ENCODE measurements around the gene SNCA.

Gene SNCA

GRCh38 chr4:89719536-89720090 lies 117.3 kb downstream of the SNCA start:
- Histone ChIP-seq H3K9ac (ENCODE audit: low read length in 5 of 5) (no peak overlapping the region), H3K4me3 (ENCODE audit: low read depth in 1 of 5, low read length in 5 of 5) (no peak overlapping the region), H3K27me3 (ENCODE audit: control insufficient read depth in 5 of 5, insufficient read depth in 4 of 5, low read length in 5 of 5) (no peaks in the 10 kb centered on the region), H3K4me1 (ENCODE audit: control insufficient read depth in 5 of 5, insufficient read depth in 5 of 5, low read length in 5 of 5) (no peaks in the 10 kb centered on the region), H3K36me3 (ENCODE audit: control insufficient read depth in 5 of 5, insufficient read depth in 5 of 5, low read length in 5 of 5) (no peaks in the 10 kb centered on the region), H3K9me3 (ENCODE audit: control insufficient read depth in 5 of 5, low read length in 5 of 5) (no peaks in the 10 kb centered on the region), H3K27ac (ENCODE audit: low read depth, low read length) (no peak overlapping the region)

GRCh38 chr4:89716893-89717292 lies 120.1 kb downstream of the SNCA start:
- no peaks in the 10 kb centered on the region for H3K36me3 ChIP-seq (ENCODE audit: control insufficient read depth in 5 of 5, insufficient read depth in 5 of 5, low read length in 5 of 5)
- no peaks in the 10 kb centered on the region for H3K9me3 ChIP-seq (ENCODE audit: control insufficient read depth in 5 of 5, low read length in 5 of 5)
- H3K9ac ChIP-seq (ENCODE audit: low read length in 5 of 5), result no peak overlapping the region
- H3K27me3 ChIP-seq (ENCODE audit: control insufficient read depth in 5 of 5, insufficient read depth in 4 of 5, low read length in 5 of 5), result no peaks in the 10 kb centered on the region
- H3K27ac ChIP-seq (ENCODE audit: low read depth, low read length), result no peak overlapping the region
- H3K4me3 ChIP-seq (ENCODE audit: low read depth in 1 of 5, low read length in 5 of 5), result no peak overlapping the region
- H3K4me1 ChIP-seq (ENCODE audit: control insufficient read depth in 5 of 5, insufficient read depth in 5 of 5, low read length in 5 of 5), result no peaks in the 10 kb centered on the region

DNA sequence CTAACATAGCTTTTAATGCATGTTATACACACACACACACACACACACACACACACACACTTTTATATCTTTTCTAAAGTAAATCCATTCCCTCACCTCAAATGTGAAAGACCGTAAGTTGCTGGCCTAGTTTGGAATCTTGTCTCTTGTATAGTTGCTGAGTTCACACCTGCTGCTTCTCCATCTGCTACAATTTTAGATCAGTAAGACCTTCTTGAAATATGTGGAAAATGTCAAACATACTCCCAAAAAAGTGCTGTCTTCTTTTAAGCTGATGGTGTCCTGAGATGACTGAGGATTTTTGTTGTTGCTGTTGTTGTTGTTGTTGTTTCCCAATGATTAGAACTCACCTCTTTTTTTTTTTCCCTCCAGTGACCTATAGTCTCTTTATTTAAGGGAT lies 121.3 kb downstream of the SNCA start:
- H3K4me3 ChIP-seq (ENCODE audit: low read depth in 1 of 5, low read length in 5 of 5), result no peak overlapping the region
- no peak overlapping the region for H3K27ac ChIP-seq (ENCODE audit: low read depth, low read length)
- no peaks in the 10 kb centered on the region for H3K4me1 ChIP-seq (ENCODE audit: control insufficient read depth in 5 of 5, insufficient read depth in 5 of 5, low read length in 5 of 5)
- H3K27me3 ChIP-seq (ENCODE audit: control insufficient read depth in 5 of 5, insufficient read depth in 4 of 5, low read length in 5 of 5), result no peaks in the 10 kb centered on the region
- no peaks in the 10 kb centered on the region for H3K9me3 ChIP-seq (ENCODE audit: control insufficient read depth in 5 of 5, low read length in 5 of 5)
- no peak overlapping the region for H3K9ac ChIP-seq (ENCODE audit: low read length in 5 of 5)
- no peaks in the 10 kb centered on the region for H3K36me3 ChIP-seq (ENCODE audit: control insufficient read depth in 5 of 5, insufficient read depth in 5 of 5, low read length in 5 of 5)

GRCh38 chr4:89712827-89713226 lies 124.1 kb downstream of the SNCA start:
- Histone ChIP-seq H3K4me3 (ENCODE audit: low read depth in 1 of 5, low read length in 5 of 5) (no peak overlapping the region), H3K9me3 (ENCODE audit: control insufficient read depth in 5 of 5, low read length in 5 of 5) (no peaks in the 10 kb centered on the region), H3K36me3 (ENCODE audit: control insufficient read depth in 5 of 5, insufficient read depth in 5 of 5, low read length in 5 of 5) (no peaks in the 10 kb centered on the region), H3K27me3 (ENCODE audit: control insufficient read depth in 5 of 5, insufficient read depth in 4 of 5, low read length in 5 of 5) (no peaks in the 10 kb centered on the region), H3K27ac (ENCODE audit: low read depth, low read length) (no peak overlapping the region), H3K4me1 (ENCODE audit: control insufficient read depth in 5 of 5, insufficient read depth in 5 of 5, low read length in 5 of 5) (no peaks in the 10 kb centered on the region), H3K9ac (ENCODE audit: low read length in 5 of 5) (no peak overlapping the region)

DNA sequence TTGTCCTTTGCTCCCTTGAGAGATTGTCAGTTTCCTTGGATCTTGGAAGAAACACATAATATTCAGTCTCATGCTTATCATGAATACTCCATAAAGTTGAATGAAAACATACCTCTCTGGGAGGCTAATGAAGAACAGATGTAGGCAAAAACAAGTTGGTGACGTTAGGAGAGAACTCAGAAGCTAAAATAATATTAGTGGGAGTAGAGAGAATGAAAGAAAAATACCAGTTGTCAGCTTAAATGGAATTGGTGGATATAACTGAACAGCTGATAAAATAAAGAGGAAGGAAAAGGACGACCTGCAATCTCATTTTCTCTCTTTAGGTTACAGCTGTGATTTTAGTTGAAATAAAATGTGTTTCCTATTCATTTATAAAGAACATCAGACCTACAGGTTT lies 124.8 kb downstream of the SNCA start:
- Histone ChIP-seq H3K9me3 (ENCODE audit: control insufficient read depth in 5 of 5, low read length in 5 of 5) (no peaks in the 10 kb centered on the region), H3K27me3 (ENCODE audit: control insufficient read depth in 5 of 5, insufficient read depth in 4 of 5, low read length in 5 of 5) (no peaks in the 10 kb centered on the region), H3K9ac (ENCODE audit: low read length in 5 of 5) (no peak overlapping the region), H3K36me3 (ENCODE audit: control insufficient read depth in 5 of 5, insufficient read depth in 5 of 5, low read length in 5 of 5) (no peaks in the 10 kb centered on the region), H3K27ac (ENCODE audit: low read depth, low read length) (no peak overlapping the region), H3K4me1 (ENCODE audit: control insufficient read depth in 5 of 5, insufficient read depth in 5 of 5, low read length in 5 of 5) (no peaks in the 10 kb centered on the region), H3K4me3 (ENCODE audit: low read depth in 1 of 5, low read length in 5 of 5) (no peak overlapping the region)

DNA sequence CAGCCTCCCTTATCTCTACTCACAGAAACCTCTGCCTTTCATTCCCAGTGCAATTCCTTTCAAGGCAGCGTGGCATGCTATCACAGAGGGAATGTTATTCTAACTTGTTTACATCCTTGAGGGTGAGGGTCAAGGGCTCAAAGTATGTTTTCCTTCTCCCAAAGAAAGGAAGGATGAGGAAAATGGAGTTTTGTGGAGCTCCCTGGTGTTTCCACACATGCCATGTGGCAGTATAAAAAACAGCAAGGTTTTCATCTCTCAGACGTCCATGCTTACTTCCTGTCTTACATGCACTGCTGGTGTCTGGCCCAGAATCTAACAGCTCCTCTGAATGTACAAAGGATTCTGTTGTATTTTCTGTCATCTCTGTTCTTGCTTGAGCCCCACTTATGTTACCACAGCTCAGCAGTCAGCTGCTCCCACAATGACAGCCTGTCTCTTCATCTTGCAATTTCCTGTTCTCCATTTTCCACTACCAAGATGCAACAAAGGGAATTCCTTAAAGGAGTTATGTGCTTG lies 128.0 kb downstream of the SNCA start:
- H3K4me3 ChIP-seq (ENCODE audit: low read depth in 1 of 5, low read length in 5 of 5), result no peak overlapping the region
- H3K4me1 ChIP-seq (ENCODE audit: control insufficient read depth in 5 of 5, insufficient read depth in 5 of 5, low read length in 5 of 5), result no peaks in the 10 kb centered on the region
- no peak overlapping the region for H3K27ac ChIP-seq (ENCODE audit: low read depth, low read length)
- no peaks in the 10 kb centered on the region for H3K36me3 ChIP-seq (ENCODE audit: control insufficient read depth in 5 of 5, insufficient read depth in 5 of 5, low read length in 5 of 5)
- no peaks in the 10 kb centered on the region for H3K9me3 ChIP-seq (ENCODE audit: control insufficient read depth in 5 of 5, low read length in 5 of 5)
- H3K9ac ChIP-seq (ENCODE audit: low read length in 5 of 5), result no peak overlapping the region
- no peaks in the 10 kb centered on the region for H3K27me3 ChIP-seq (ENCODE audit: control insufficient read depth in 5 of 5, insufficient read depth in 4 of 5, low read length in 5 of 5)

DNA sequence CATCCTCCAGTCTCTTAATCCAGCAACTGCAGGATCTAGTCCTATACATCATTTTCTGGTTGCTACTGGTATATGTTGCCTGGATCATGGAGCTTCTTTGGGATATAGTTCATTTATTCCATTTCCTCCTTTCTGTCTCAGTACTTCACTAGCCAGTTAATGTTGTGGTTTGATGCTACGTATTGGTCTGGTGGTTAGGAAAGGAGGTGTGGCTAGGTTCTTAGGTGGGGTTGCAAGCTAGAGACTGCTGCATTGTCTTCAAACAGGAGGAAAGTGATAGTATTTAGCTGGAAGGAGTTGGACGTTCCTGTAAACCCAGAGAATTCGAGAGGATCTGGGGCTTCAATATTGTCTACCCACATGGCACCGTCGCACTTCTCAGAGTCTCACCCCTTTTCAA lies 129.5 kb downstream of the SNCA start:
- Histone ChIP-seq H3K36me3 (ENCODE audit: control insufficient read depth in 5 of 5, insufficient read depth in 5 of 5, low read length in 5 of 5) (no peaks in the 10 kb centered on the region), H3K4me3 (ENCODE audit: low read depth in 1 of 5, low read length in 5 of 5) (no peak overlapping the region), H3K27ac (ENCODE audit: low read depth, low read length) (no peak overlapping the region), H3K9me3 (ENCODE audit: control insufficient read depth in 5 of 5, low read length in 5 of 5) (no peaks in the 10 kb centered on the region), H3K27me3 (ENCODE audit: control insufficient read depth in 5 of 5, insufficient read depth in 4 of 5, low read length in 5 of 5) (no peaks in the 10 kb centered on the region), H3K9ac (ENCODE audit: low read length in 5 of 5) (no peak overlapping the region), H3K4me1 (ENCODE audit: control insufficient read depth in 5 of 5, insufficient read depth in 5 of 5, low read length in 5 of 5) (no peaks in the 10 kb centered on the region)

DNA sequence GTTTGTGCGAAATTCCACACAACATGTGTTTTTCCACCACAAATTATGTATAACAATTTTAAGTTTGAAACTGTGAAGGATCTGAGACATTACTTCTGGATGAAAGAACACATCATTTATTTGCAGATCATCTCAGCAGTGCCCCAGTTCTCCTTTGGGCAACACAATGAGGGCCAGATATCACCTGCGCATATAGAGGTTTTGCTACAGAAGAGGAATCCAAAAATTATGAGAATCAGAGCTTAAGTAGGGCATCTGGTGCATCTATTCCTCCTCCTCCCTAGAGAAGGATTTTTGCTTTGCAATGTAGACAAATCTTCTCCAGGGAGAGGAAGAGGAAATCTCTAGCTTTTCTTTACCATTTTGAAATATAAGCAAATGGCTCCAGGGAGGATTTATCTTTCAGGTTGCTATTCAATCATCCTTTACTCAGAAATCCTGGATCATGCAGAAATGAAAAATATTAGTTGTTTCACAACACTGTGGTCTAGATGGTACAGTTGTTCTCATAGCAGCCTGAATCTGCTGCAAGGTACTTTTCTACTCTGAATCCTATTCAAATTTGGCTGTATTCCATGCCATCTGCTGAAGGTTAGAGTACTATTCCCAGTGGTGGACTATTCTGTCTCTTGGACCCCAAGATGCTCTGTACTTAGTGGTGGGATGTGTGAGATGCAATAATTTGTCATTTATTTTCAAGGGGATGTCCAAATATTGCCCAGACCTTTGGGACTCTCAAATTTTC lies 132.1 kb downstream of the SNCA start:
- Histone ChIP-seq H3K27ac (ENCODE audit: low read depth, low read length) (no peak overlapping the region), H3K36me3 (ENCODE audit: control insufficient read depth in 5 of 5, insufficient read depth in 5 of 5, low read length in 5 of 5) (no peaks in the 10 kb centered on the region), H3K27me3 (ENCODE audit: control insufficient read depth in 5 of 5, insufficient read depth in 4 of 5, low read length in 5 of 5) (no peaks in the 10 kb centered on the region), H3K4me1 (ENCODE audit: control insufficient read depth in 5 of 5, insufficient read depth in 5 of 5, low read length in 5 of 5) (no peaks in the 10 kb centered on the region), H3K9me3 (ENCODE audit: control insufficient read depth in 5 of 5, low read length in 5 of 5) (peaks cover 0 to 3% (median 2%) of the 10 kb centered on the region in 5 donors), H3K4me3 (ENCODE audit: low read depth in 1 of 5, low read length in 5 of 5) (no peak overlapping the region), H3K9ac (ENCODE audit: low read length in 5 of 5) (no peak overlapping the region)

GRCh38 chr4:89703829-89704590 lies 133.0 kb downstream of the SNCA start:
- H3K36me3 ChIP-seq (ENCODE audit: control insufficient read depth in 5 of 5, insufficient read depth in 5 of 5, low read length in 5 of 5), result no peaks in the 10 kb centered on the region
- no peak overlapping the region for H3K9ac ChIP-seq (ENCODE audit: low read length in 5 of 5)
- no peaks in the 10 kb centered on the region for H3K4me1 ChIP-seq (ENCODE audit: control insufficient read depth in 5 of 5, insufficient read depth in 5 of 5, low read length in 5 of 5)
- no peak overlapping the region for H3K4me3 ChIP-seq (ENCODE audit: low read depth in 1 of 5, low read length in 5 of 5)
- peaks cover 0 to 3% (median 2%) of the 10 kb centered on the region in 5 donors for H3K9me3 ChIP-seq (ENCODE audit: control insufficient read depth in 5 of 5, low read length in 5 of 5)
- H3K27ac ChIP-seq (ENCODE audit: low read depth, low read length), result no peak overlapping the region
- no peaks in the 10 kb centered on the region for H3K27me3 ChIP-seq (ENCODE audit: control insufficient read depth in 5 of 5, insufficient read depth in 4 of 5, low read length in 5 of 5)

DNA sequence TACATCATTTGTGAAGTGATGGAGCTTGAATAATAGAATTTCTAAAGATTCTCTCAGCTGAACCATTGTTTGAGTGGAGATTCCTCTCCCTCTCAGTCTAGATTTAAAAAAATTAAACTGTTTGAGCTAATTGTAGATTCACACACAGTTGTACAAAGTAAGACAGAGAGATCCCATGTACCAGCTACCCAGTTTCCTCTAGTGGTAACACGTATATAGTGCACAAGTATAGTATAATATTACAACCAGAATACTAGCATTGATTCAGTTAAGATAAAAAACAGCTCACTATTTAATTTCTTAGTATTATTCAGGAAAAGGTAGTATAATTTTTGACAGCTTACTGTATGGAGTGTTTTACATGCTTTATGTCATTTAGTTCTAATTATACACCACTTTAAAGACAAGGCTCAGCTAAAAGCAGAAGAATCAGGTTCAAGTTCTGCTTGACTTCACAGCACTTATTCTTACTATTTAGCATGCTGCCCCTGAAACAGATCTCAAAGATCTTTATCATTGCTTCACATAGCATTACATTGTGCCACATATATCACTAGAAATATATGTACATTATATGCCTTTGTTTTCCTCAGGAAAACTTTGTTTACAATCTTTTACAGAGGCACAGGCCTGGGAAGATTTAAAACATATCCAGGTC lies 136.1 kb downstream of the SNCA start:
- no peaks in the 10 kb centered on the region for H3K27me3 ChIP-seq (ENCODE audit: control insufficient read depth in 5 of 5, insufficient read depth in 4 of 5, low read length in 5 of 5)
- H3K27ac ChIP-seq (ENCODE audit: low read depth, low read length), result no peak overlapping the region
- H3K36me3 ChIP-seq (ENCODE audit: control insufficient read depth in 5 of 5, insufficient read depth in 5 of 5, low read length in 5 of 5), result no peaks in the 10 kb centered on the region
- no peak overlapping the region for H3K9ac ChIP-seq (ENCODE audit: low read length in 5 of 5)
- H3K9me3 ChIP-seq (ENCODE audit: control insufficient read depth in 5 of 5, low read length in 5 of 5), result peaks cover 0 to 3% (median 2%) of the 10 kb centered on the region in 5 donors
- H3K4me1 ChIP-seq (ENCODE audit: control insufficient read depth in 5 of 5, insufficient read depth in 5 of 5, low read length in 5 of 5), result no peaks in the 10 kb centered on the region
- no peak overlapping the region for H3K4me3 ChIP-seq (ENCODE audit: low read depth in 1 of 5, low read length in 5 of 5)
